ENCODE measurements around the gene STC2. TPM values are rescaled to one million over a fixed set of nuclear protein-coding genes. Genes with fewer than 3 reads are reported as not detected.
"Not testable (repeated sequence)": the region's sequence is repeated elsewhere in the genome, so short reads cannot be mapped to it uniquely, and the experiment has no call there.

STC2 gene, protein sequence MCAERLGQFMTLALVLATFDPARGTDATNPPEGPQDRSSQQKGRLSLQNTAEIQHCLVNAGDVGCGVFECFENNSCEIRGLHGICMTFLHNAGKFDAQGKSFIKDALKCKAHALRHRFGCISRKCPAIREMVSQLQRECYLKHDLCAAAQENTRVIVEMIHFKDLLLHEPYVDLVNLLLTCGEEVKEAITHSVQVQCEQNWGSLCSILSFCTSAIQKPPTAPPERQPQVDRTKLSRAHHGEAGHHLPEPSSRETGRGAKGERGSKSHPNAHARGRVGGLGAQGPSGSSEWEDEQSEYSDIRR
- total RNA-seq: not detected
- 0 to 0.23 reads per million in 2 donors for total RNA-seq

DNA sequence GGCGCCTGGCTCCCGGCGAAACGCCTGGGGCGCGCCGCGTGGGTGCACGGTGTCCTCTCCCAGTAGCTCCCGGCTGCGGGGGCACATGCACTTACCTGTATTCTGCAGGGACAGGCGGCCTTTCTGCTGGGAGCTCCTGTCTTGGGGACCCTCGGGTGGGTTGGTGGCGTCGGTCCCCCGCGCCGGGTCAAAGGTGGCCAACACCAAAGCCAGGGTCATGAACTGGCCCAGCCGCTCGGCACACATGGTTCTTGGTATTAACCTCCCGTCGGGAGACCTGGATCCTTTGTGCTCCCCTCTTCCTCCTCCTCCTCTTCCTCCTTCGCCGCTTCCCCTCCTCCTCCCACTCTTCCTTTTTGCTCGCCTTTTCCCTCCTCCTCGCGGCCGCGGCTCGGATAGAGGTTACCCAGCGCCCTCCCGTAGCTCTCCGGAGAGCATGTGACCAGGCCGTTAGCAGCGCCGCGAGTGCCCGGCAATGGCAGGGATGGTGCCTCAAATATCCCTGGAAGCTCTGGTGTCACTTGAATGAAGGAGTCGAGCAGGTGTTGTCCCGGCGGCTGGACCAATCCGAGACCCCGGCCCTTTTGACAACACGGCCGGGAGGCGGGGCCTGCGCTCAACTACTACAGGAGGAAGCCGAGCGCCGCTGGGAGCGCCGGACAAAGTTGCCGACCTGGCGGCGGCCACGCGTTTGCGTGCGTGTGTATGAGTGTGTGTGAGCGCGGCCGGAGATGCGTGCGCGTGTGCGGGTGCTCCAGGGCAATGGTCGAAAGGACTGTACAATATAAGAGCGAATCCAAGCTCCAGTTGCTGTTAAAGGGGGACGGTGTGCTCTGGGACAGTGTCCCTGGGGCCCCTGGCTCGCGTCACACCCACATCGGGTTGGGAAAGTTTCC is at the start of gene STC2:
STC2 (minus strand) TSS at position 467 of the 896 bp plus-strand sequence; CDS start at position 246, 221 bp downstream.
- Mint-ChIP-seq H3K4me1 (peaks cover 28% of the 10 kb centered on the region), H3K27ac (no peak within 1 kb of the TSS), H3K36me3 (ENCODE audit: low read depth) (peaks cover 4% of the 10 kb centered on the region), H3K4me3 (peak within 1 kb of the TSS; percentile 62), H3K27me3 (peaks cover 75% of the 10 kb centered on the region)
- DNase-seq (no peak), ATAC-seq (no peak)
- no peaks in the 10 kb centered on the region for H3K9me3 ChIP-seq (ENCODE audit: control insufficient read depth, low read length, poor library complexity, severe bottlenecking)

DNA sequence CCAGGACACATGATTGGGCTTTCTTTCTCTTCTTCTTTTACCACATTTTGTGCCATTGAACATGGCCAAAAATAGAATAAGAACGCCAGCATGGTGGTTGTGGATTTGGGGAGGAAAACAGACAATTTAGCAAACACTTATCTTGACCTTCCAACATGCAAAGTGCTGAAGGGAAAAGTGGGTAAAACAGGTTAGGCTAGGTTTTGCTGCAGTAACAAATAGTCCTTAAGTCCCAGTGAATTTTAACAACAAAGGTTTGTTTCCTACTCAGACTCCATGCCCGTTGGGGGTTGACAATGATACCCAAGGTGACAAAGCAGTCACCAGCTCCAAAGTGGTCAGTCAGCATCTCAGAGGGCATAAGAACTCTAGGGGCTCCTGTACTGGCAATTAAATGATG is 43.2 kb upstream of the STC2 start:
- Mint-ChIP-seq H3K4me3 (no peak overlapping the region), H3K36me3 (ENCODE audit: low read depth) (no peaks in the 10 kb centered on the region), H3K27ac (no peak overlapping the region), H3K4me1 (no peaks in the 10 kb centered on the region), H3K27me3 (peaks cover 10% of the 10 kb centered on the region)
- DNase-seq: no peak
- no peaks in the 10 kb centered on the region for H3K9me3 ChIP-seq (ENCODE audit: control insufficient read depth, low read length, poor library complexity, severe bottlenecking)
- ATAC-seq: no peak

DNA sequence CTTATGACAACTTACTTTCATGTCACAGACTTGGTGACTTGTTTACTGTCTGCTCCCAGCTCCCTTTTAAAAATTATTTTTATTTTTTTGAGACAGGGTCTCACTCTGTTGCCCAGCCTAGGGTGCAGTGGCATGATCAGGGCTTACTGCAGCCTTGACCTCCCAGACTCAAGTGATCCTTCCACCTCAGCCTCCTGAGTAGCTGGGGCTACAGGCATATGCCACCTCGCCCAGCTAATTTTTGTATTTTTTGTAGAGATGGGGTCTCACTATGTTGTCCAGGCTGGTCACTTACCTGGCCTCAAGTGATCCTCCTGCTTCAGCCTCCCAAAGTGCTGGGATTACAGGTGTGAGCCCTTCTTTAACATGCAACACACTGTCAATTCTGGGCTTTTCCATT is 35.2 kb upstream of the STC2 start:
- not testable (repeated sequence) for DNase-seq; H3K36me3 Mint-ChIP-seq (ENCODE audit: low read depth); H3K9me3 ChIP-seq (ENCODE audit: control insufficient read depth, low read length, poor library complexity, severe bottlenecking); H3K27ac Mint-ChIP-seq; H3K4me1 Mint-ChIP-seq; H3K4me3 Mint-ChIP-seq; ATAC-seq
- H3K27me3 Mint-ChIP-seq: peaks cover 14% of the 10 kb centered on the region

DNA sequence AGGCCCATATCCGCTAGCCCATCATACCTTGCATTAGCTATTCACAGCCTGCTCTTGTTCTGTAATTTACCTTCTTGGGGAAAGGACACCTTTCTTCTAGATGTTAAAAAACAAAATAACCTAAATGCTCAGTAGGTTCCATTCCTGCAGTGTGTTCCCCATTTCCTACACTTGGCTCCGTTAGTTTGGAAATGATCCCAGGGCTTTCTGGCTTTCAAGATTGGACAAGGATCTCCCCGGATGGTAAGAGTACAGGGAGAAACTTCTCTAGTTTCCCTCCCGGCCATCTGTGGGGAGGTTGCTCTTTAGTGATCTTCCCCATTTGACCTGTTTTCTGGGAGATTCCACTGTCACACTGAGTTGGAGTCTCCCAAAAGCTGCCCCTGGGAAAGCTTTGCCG is 27.3 kb upstream of the STC2 start:
- no peaks in the 10 kb centered on the region for H3K4me1 Mint-ChIP-seq
- H3K4me3 Mint-ChIP-seq: no peak overlapping the region
- H3K36me3 Mint-ChIP-seq (ENCODE audit: low read depth): no peaks in the 10 kb centered on the region
- no peak for DNase-seq
- H3K27ac Mint-ChIP-seq: no peak overlapping the region
- no peak for ATAC-seq
- peaks cover 54% of the 10 kb centered on the region for H3K27me3 Mint-ChIP-seq
- H3K9me3 ChIP-seq (ENCODE audit: control insufficient read depth, low read length, poor library complexity, severe bottlenecking): no peaks in the 10 kb centered on the region

DNA sequence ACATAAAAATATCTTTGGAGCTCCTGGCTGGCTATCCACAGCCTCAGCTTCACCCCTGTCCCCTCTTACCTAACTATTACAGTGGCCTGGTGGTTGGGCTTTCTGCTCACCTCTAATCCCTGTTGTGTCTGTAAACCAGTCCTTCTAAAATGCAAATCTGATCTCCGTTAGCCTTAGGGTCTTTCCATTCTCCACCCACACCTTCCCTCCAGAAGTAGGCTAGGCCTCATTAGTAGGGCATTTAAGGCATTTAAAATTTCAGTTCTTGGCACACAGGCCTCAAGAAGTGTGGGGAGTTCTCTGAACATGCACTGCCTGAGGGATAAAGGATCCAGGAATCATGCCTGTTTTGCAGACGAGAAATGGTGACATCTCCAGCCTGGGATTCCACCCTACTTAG is 26.4 kb upstream of the STC2 start:
- H3K4me3 Mint-ChIP-seq: no peak overlapping the region
- DNase-seq (no peak), ATAC-seq (no peak)
- no peaks in the 10 kb centered on the region for H3K9me3 ChIP-seq (ENCODE audit: control insufficient read depth, low read length, poor library complexity, severe bottlenecking)
- H3K4me1 Mint-ChIP-seq: no peaks in the 10 kb centered on the region
- peaks cover 62% of the 10 kb centered on the region for H3K27me3 Mint-ChIP-seq
- H3K27ac Mint-ChIP-seq: no peak overlapping the region
- H3K36me3 Mint-ChIP-seq (ENCODE audit: low read depth): no peaks in the 10 kb centered on the region

DNA sequence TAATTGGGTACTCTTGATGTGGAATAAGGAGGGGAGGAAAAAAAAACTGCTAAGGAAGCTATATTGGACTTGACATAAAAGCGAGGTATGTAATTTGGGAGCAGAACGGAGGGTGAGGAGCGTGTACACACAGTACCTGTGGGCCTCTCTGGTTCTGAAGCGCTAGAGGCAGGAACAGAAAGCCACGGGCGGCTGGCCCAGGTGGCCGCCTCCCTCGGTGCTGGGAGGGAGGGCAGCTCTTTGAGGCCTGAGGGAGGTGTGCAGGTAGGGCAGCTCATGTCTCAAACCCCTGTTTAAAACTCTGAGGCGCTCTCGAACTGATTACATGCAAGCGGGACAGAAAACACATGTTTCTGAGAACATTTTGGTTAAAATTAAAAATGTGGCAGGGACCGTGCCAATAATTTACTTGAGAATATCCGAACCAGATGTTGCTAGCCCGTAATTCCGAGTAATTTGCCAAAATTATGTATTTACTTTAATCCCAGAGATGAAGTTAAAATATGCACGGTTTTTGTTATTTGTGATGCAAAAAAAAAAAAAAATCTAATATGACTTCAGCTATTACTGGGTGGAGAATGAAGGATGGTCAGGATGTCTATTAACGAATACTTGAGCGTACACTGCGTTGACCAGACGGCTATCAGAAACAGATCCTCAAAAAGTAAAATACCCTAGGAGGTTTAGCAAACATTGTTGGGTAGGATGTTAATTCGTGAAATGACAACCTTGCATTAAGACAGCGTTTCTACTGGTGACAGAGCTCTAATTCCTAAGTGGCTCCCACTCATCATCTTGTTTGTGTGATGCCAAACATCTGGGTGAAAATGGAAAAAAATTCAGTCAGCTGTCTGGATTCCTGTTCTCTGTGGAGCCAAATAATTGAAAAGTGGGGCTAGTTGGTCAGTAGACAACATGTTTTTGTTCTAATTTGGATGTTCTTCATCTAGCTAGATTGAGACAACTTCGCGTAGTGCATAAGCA is 24.4 kb upstream of the STC2 start:
- Mint-ChIP-seq H3K36me3 (ENCODE audit: low read depth) (no peaks in the 10 kb centered on the region), H3K27me3 (peaks cover 60% of the 10 kb centered on the region), H3K27ac (no peak overlapping the region), H3K4me3 (no peak overlapping the region), H3K4me1 (no peaks in the 10 kb centered on the region)
- no peaks in the 10 kb centered on the region for H3K9me3 ChIP-seq (ENCODE audit: control insufficient read depth, low read length, poor library complexity, severe bottlenecking)
- DNase-seq (no peak), ATAC-seq (no peak)

DNA sequence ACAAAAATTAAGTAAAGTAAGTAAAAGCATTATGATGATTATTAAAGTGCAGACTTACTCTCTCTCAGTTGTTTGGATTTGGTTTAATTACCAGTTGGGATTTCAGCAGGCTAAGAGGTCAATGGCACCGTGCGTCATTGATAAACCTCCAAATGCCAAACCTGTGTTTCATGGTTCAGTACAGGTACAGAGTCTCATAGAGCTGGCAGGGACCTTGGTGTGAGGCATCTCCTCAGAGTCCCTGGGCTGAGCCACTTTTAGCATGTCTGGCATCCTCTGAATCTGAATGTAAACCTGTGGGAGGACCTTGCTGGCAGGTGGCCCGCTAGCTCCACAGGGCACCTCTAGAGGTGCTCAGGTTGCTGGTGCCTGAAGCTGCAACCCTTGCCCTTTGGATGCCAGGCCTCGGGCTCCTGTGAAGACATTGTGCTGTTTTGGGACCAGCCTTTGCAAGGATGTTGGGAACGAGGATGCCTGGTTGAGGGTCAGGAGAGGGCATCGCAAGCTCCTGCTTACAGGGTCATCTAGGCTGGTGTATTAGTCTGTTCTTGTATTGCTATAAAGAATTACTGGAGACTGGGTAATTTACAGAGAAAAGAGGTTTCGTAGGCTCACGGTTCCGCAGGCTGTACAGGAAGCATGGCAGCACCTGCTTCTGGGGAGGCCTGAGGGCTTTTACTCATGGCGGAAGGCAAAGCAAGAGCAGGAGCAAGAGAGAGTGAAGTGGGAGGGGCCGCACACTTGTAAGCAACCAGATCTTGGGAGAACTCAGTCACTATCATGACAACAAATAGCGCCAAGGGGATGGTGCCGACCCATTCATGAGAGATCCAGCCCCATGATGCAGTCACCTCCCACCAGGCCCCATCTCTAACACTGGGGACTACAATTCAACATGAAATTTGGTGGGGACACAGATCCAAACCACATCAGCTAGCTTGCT is 14.9 kb upstream of the STC2 start:
- H3K27me3 Mint-ChIP-seq: peaks cover 35% of the 10 kb centered on the region
- no peak overlapping the region for H3K27ac Mint-ChIP-seq
- H3K4me1 Mint-ChIP-seq: peaks cover 2% of the 10 kb centered on the region
- no peak for ATAC-seq
- no peaks in the 10 kb centered on the region for H3K9me3 ChIP-seq (ENCODE audit: control insufficient read depth, low read length, poor library complexity, severe bottlenecking)
- no peak overlapping the region for H3K4me3 Mint-ChIP-seq
- no peak for DNase-seq
- peaks cover 2% of the 10 kb centered on the region for H3K36me3 Mint-ChIP-seq (ENCODE audit: low read depth)

DNA sequence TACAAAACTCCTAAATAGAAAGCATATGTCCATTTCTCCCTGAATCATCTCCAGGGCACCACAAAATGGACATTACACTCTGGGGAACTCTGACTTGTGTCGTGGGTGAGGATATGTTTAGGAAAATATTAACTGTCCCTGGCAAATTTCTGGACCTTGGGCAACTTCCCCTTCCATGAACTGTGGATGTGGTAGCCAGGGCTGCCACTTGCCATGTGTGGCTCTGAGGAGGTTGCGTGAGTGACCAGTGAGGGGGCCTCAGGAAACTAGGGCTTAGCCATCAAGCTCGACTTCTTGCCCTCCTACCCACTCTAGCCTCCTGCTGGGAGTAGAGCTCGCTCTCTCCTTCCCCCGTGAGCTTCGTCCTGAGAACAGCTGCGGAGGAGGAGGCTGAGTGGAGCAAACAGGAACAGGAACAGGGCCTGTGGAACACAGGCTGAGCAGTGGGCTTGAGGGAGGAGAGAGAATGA is 13.8 kb upstream of the STC2 start:
- no peaks in the 10 kb centered on the region for H3K9me3 ChIP-seq (ENCODE audit: control insufficient read depth, low read length, poor library complexity, severe bottlenecking)
- H3K4me1 Mint-ChIP-seq: peaks cover 2% of the 10 kb centered on the region
- H3K4me3 Mint-ChIP-seq: no peak overlapping the region
- no peak overlapping the region for H3K27ac Mint-ChIP-seq
- DNase-seq (no peak), ATAC-seq (no peak)
- peaks cover 2% of the 10 kb centered on the region for H3K36me3 Mint-ChIP-seq (ENCODE audit: low read depth)
- peaks cover 42% of the 10 kb centered on the region for H3K27me3 Mint-ChIP-seq

DNA sequence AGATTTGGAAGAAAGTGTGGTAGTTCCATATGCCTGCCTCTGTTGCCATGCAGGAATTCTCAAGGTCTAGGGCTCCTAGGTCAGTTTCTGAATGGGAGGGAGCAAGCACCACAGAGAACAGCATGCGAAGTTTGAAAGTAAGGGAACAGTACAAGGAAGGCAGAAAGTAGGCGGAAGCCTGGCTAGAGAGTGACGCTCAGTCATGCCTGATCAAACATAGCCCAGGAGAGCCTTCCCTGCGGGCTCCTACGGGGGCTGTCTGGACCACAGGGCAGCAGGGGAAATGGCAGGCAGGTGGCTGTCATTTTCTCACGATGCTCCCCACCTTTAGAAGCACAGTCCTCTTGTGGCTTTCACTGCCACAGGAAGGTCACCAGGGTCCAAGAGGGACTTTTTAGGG is 12.8 kb upstream of the STC2 start:
- peaks cover 2% of the 10 kb centered on the region for H3K4me1 Mint-ChIP-seq

DNA sequence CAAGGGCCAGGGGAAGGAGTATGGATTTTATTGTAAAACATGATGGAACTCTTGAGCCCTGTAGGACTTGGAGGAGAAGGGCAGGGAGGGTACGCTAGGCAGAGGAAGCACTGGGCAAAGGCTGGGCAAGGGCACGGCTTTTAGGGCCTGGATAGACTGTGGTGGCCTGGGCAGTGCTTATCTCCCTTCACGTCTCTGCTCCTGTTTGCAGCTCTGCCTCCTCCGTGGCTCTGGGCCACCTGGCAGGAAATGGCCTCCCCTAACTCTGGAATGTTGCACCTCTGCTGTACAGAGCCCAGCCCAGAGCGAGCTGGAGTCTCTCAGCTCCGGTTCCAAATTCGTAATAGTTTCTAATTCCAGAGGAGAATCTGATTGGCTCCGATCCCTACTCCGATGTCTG is 12.2 kb upstream of the STC2 start:
- ATAC-seq: no peak
- H3K4me3 Mint-ChIP-seq: no peak overlapping the region
- no peak for DNase-seq
- peaks cover 4% of the 10 kb centered on the region for H3K36me3 Mint-ChIP-seq (ENCODE audit: low read depth)
- H3K4me1 Mint-ChIP-seq: peaks cover 2% of the 10 kb centered on the region
- no peaks in the 10 kb centered on the region for H3K9me3 ChIP-seq (ENCODE audit: control insufficient read depth, low read length, poor library complexity, severe bottlenecking)
- H3K27me3 Mint-ChIP-seq: peaks cover 55% of the 10 kb centered on the region
- H3K27ac Mint-ChIP-seq: no peak overlapping the region

More for the DNA sequence above, 12.8 kb upstream of the STC2 start:
- peaks cover 50% of the 10 kb centered on the region for H3K27me3 Mint-ChIP-seq
- DNase-seq (no peak), ATAC-seq (no peak)
- H3K4me3 Mint-ChIP-seq: no peak overlapping the region
- no peaks in the 10 kb centered on the region for H3K9me3 ChIP-seq (ENCODE audit: control insufficient read depth, low read length, poor library complexity, severe bottlenecking)
- H3K36me3 Mint-ChIP-seq (ENCODE audit: low read depth): peaks cover 2% of the 10 kb centered on the region
- no peak overlapping the region for H3K27ac Mint-ChIP-seq

DNA sequence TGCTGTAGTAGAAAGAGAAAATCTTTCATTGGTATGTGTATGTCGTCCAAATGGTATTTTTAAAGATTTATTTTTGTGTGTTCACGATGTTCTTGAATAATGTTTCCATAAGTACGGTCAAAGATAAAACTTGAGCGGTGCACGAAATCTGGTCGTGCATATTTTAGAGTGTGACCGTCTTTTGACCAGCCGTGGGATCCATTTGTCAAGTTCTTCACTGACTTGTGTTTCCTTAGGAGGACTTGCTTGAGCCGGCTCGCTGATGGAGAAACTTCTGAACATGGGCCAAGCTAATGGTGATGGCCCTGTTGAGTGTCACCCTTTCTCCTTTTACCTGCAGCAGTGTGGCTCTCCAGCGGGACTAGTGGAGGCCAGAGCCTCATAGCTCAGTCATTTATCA is 11.1 kb upstream of the STC2 start:
- ATAC-seq (no peak), DNase-seq (no peak)
- H3K9me3 ChIP-seq (ENCODE audit: control insufficient read depth, low read length, poor library complexity, severe bottlenecking): no peaks in the 10 kb centered on the region
- no peak overlapping the region for H3K4me3 Mint-ChIP-seq
- peaks cover 61% of the 10 kb centered on the region for H3K27me3 Mint-ChIP-seq
- peaks cover 2% of the 10 kb centered on the region for H3K4me1 Mint-ChIP-seq
- peaks cover 3% of the 10 kb centered on the region for H3K36me3 Mint-ChIP-seq (ENCODE audit: low read depth)
- H3K27ac Mint-ChIP-seq: no peak overlapping the region

Data from T-helper 17 cell (primary cell).